MM.1S (cell line): ENCODE data around the gene OR52E5.

Experiments used
- DNase-seq: peaks from one replicate; pipeline ENCODE4 v3.0.0-alpha.2; 2015
- H2AFZ ChIP-seq: fragments of 300-600 bp; sonication (generic); 2 replicates; pipeline ENCODE4 v1.6.0; 2016; ENCODE audit warnings: antibody characterized with exemption, low read length
- H3F3A ChIP-seq: fragments of 300-600 bp; sonication (generic); 2 replicates; pipeline ENCODE4 v1.6.1; 2016; ENCODE audit warnings: mild to moderate bottlenecking, antibody characterized with exemption, low read length, moderate library complexity, mixed read lengths; ENCODE audit not compliant: insufficient read depth
- H3K27ac ChIP-seq: fragments of 300-600 bp; sonication (generic); 2 replicates; pipeline ENCODE4 v1.5.1; 2016; ENCODE audit warnings: mild to moderate bottlenecking, low read length
- H3K27me3 ChIP-seq: fragments of 300-600 bp; sonication (generic); replicated peaks from 2 replicates; pipeline ENCODE4 v1.6.0; 2016; ENCODE audit warnings: low read length; ENCODE audit not compliant: insufficient read depth
- H3K36me3 ChIP-seq: fragments of 300-600 bp; sonication (generic); replicated peaks from 2 replicates; pipeline ENCODE4 v1.6.1; 2016; ENCODE audit warnings: mild to moderate bottlenecking, low read length, mixed read lengths; ENCODE audit not compliant: insufficient read depth
- H3K4me1 ChIP-seq: fragments of 300-600 bp; sonication (generic); 2 replicates; pipeline ENCODE4 v1.6.1; 2016; ENCODE audit warnings: low read length, mixed read lengths
- H3K4me2 ChIP-seq: fragments of 300-600 bp; sonication (generic); 2 replicates; pipeline ENCODE4 v1.6.0; 2016; ENCODE audit warnings: low read depth, low read length
- H3K4me3 ChIP-seq: fragments of 300-600 bp; sonication (generic); 2 replicates; pipeline ENCODE4 v1.5.1; 2016; ENCODE audit warnings: low read length, mixed read lengths
- H3K79me2 ChIP-seq: fragments of 300-600 bp; sonication (generic); 2 replicates; pipeline ENCODE4 v1.6.1; 2016; ENCODE audit warnings: mixed run types, low read length, mixed read lengths
- H3K9ac ChIP-seq: fragments of 300-600 bp; sonication (generic); 2 replicates; pipeline ENCODE4 v1.6.1; 2016; ENCODE audit warnings: low read length, mixed read lengths
- H3K9me2 ChIP-seq: fragments of 300-600 bp; sonication (generic); replicated peaks from 2 replicates; pipeline ENCODE4 v1.6.1; 2016; ENCODE audit warnings: mild to moderate bottlenecking, low read length, mixed read lengths; ENCODE audit not compliant: insufficient read depth
- H3K9me3 ChIP-seq: fragments of 300-600 bp; sonication (generic); replicated peaks from 2 replicates; pipeline ENCODE4 v1.6.1; 2016; ENCODE audit warnings: mild to moderate bottlenecking, low read length, mixed read lengths; ENCODE audit not compliant: insufficient read depth
- H4K20me1 ChIP-seq: fragments of 300-600 bp; sonication (generic); 2 replicates; pipeline ENCODE4 v1.6.1; 2016; ENCODE audit warnings: mild to moderate bottlenecking, low read length, moderate library complexity, mixed read lengths; ENCODE audit not compliant: insufficient read depth
- EZH2 ChIP-seq: fragments of 300-600 bp; sonication (generic); optimal IDR thresholded peaks from 2 replicates; pipeline ENCODE3; 2017; ENCODE audit warnings: low read depth, mild to moderate bottlenecking, antibody characterized with exemption, low read length, mixed read lengths
- EZH2phosphoT487 ChIP-seq: fragments of 300-600 bp; sonication (generic); IDR thresholded peaks from 2 replicates; pipeline ENCODE4 v1.6.1; 2018; ENCODE audit warnings: antibody characterized with exemption, low read length
- TF ChIP-seq, protein P1 (sequence below): fragments of 300-600 bp; sonication (generic); IDR thresholded peaks from 2 replicates; pipeline ENCODE4 v1.5.1; 2016; ENCODE audit warnings: antibody characterized with exemption, low read length, mixed read lengths

The OR52E5 gene

DNA sequence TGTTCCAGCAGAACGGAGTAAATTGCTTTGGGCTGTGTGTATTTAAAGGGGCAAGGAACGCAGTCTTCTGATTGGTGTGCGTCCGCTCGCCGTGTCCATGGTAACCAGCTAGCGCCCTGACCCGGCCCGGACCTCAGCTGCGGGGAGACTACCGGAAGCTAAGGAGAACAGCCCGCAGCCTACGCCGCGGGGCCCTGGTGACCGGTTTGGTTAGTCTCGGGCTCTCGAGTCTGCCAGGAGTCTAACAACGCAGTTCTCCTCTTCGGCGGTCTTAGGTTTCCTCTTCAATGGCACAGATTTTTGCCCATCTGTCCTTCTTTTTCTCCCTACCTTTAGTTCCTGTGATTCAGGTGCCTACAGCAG, 45.6 kb downstream of the OR52E5 start:
- Histone ChIP-seq H3K36me3 (no peaks in the 10 kb centered on the region), H3K4me2 (no peak overlapping the region), H3K9ac (no peak overlapping the region), H3K27me3 (no peaks in the 10 kb centered on the region), H3K4me1 (no peaks in the 10 kb centered on the region), H3F3A (no peaks in the 10 kb centered on the region), H3K4me3 (no peak overlapping the region), H3K9me3 (no peaks in the 10 kb centered on the region), H3K27ac (no peak overlapping the region), H4K20me1 (no peaks in the 10 kb centered on the region), H3K79me2 (no peaks in the 10 kb centered on the region), H3K9me2 (no peaks in the 10 kb centered on the region), H2AFZ (no peak overlapping the region)
- DNase-seq = no peak
- TF ChIP-seq EZH2phosphoT487 (no peak), EZH2 (no peak)
- TF ChIP-seq, protein P1, sequence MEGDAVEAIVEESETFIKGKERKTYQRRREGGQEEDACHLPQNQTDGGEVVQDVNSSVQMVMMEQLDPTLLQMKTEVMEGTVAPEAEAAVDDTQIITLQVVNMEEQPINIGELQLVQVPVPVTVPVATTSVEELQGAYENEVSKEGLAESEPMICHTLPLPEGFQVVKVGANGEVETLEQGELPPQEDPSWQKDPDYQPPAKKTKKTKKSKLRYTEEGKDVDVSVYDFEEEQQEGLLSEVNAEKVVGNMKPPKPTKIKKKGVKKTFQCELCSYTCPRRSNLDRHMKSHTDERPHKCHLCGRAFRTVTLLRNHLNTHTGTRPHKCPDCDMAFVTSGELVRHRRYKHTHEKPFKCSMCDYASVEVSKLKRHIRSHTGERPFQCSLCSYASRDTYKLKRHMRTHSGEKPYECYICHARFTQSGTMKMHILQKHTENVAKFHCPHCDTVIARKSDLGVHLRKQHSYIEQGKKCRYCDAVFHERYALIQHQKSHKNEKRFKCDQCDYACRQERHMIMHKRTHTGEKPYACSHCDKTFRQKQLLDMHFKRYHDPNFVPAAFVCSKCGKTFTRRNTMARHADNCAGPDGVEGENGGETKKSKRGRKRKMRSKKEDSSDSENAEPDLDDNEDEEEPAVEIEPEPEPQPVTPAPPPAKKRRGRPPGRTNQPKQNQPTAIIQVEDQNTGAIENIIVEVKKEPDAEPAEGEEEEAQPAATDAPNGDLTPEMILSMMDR = no peak

DNA sequence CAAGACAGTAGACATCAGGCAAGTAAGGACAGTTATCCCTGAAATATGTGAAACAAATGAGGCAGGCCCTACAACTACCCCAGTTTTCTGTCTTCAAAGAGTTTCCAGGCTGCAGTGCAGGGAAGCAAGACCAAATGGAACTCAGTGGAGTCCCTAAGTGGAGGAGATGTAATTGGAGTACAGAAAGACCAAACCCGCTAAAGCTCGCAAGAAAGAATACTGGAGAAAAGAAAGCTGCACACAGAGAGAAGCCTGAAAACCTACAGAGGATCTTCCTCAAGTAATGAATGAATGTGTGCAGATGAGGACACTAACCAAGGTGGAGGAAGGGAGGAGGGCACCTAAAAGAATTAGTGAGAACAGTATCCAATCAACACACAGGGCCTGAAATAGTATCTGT, 47.7 kb downstream of the OR52E5 start:
- no peaks in the 10 kb centered on the region for H4K20me1 ChIP-seq
- H3K4me1 ChIP-seq = no peaks in the 10 kb centered on the region
- no peaks in the 10 kb centered on the region for H3F3A ChIP-seq
- DNase-seq = no peak
- no peaks in the 10 kb centered on the region for H3K79me2 ChIP-seq
- H3K27me3 ChIP-seq = no peaks in the 10 kb centered on the region
- H3K4me2 ChIP-seq = no peak overlapping the region
- no peak overlapping the region for H3K4me3 ChIP-seq
- no peaks in the 10 kb centered on the region for H3K9me2 ChIP-seq
- H3K36me3 ChIP-seq = no peaks in the 10 kb centered on the region
- no peaks in the 10 kb centered on the region for H3K9me3 ChIP-seq
- no peak overlapping the region for H3K27ac ChIP-seq
- no peak overlapping the region for H3K9ac ChIP-seq
- TF ChIP-seq, protein P1 = no peak
- TF ChIP-seq EZH2phosphoT487 = no peak
- TF ChIP-seq EZH2 = no peak
- H2AFZ ChIP-seq = no peak overlapping the region

DNA sequence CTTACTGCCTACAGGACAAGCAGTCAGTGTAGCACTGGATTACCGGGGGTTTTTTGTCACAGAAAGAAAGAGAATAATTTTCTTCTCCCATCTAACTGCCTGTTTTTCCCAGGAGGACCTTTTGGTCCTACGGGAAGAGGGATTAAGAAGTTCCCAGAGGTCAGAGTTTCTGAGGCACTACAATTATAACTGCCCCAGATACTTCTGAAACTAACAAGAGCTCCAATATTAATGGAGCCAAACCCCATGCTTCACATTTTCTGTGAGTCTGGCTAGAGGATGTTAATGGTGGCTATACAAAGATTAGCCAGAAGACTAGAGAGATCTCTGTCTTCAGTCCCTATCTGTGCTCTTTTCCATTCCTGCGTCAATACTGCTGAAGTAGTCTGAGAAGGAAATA, 48.9 kb downstream of the OR52E5 start, which contains the start of gene OR56A3:
TSS of gene OR56A3 (plus strand) at position 301 of the 400 bp plus-strand sequence. CDS start 5,096 bp downstream, outside the sequence.
- Histone ChIP-seq H3K27me3 (no peaks in the 10 kb centered on the region), H3K4me2 (no peak within 1 kb of the TSS), H3K9ac (no peak within 1 kb of the TSS), H4K20me1 (no peaks in the 10 kb centered on the region), H3K27ac (no peak within 1 kb of the TSS), H3K4me3 (no peak within 1 kb of the TSS), H2AFZ (no peak within 1 kb of the TSS), H3K9me2 (no peaks in the 10 kb centered on the region), H3K9me3 (no peaks in the 10 kb centered on the region), H3K79me2 (no peaks in the 10 kb centered on the region), H3F3A (no peaks in the 10 kb centered on the region), H3K4me1 (no peaks in the 10 kb centered on the region), H3K36me3 (no peaks in the 10 kb centered on the region)
- TF ChIP-seq, protein P1 = no peak
- TF ChIP-seq EZH2phosphoT487 = no peak
- TF ChIP-seq EZH2 = no peak
- DNase-seq = no peak
